GM12878 (cell line): ENCODE measurements around the gene HCN3. TPM values are rescaled to one million over a fixed set of nuclear protein-coding genes. Genes with fewer than 3 reads are reported as not detected.

ENCODE experiments used
- ATAC-seq: fragments of 200-7000 bp; cut with Tn5 transposase; 3 replicates; pipeline ENCODE4 v1.9.1; 2020; ENCODE audit warnings: mild to moderate bottlenecking, moderate library complexity
- BruUV-seq: library from RNA; stranded (reverse); fragments of 400-500 nt; replicated peaks from 2 replicates; lab custom pipeline; 2021; lab: Mats Ljungman, UMichigan
- CTCF ChIA-PET: fragments of 300-600 bp; sonication (Branson Sonifier 250); formaldehyde crosslinking; extraction: SDS; loops from one replicate; lab custom pipeline; 2021; ENCODE audit warnings: inconsistent platforms; lab: Yijun Ruan, JAX
- POLR2A ChIA-PET: fragments of 350-600 bp; formaldehyde crosslinking; extraction: SDS; loops from one replicate; lab custom pipeline; 2021; ENCODE audit warnings: inconsistent platforms; lab: Charles Lee
- RAD21 ChIA-PET: fragments of 300-600 bp; sonication (Branson Sonifier 250); formaldehyde crosslinking; loops from one replicate; lab custom pipeline; 2023; ENCODE audit warnings: antibody characterized with exemption; ENCODE audit not compliant: unreplicated experiment; lab: Charles Lee
- SMC1A ChIA-PET: fragments of 300-600 bp; sonication (Branson Sonifier 250); formaldehyde crosslinking; loops from one replicate; lab custom pipeline; 2023; ENCODE audit not compliant: unreplicated experiment, uncharacterized antibody; lab: Charles Lee
- DNase-seq: peaks from one replicate; pipeline ENCODE4 v3.0.0-alpha.2; 2011; ENCODE audit warnings: low read depth, low spot score
- FAIRE-seq: peaks from 3 replicates; lab custom pipeline; 2011; peaks lifted over from hg19 to GRCh38; lab: Jason Lieb, UNC
- H2AFZ ChIP-seq: 2 replicates; pipeline ENCODE4 v1.6.0; 2011; ENCODE audit warnings: low read depth, low read length, control low read depth; ENCODE audit not compliant: control insufficient read depth
- H3K27ac ChIP-seq: 2 replicates; pipeline ENCODE4 v1.5.1; 2011; ENCODE audit warnings: control low read depth; ENCODE audit not compliant: control insufficient read depth, insufficient read depth
- H3K27me3 ChIP-seq, 2 experiments: replicated peaks in 1 of 2; 2 replicates each; pipeline versions ENCODE4 v1.6.0 to v1.6.1; 2011; ENCODE audit warnings: low read length in 1 of 2; ENCODE audit not compliant: control insufficient read depth in 2 of 2, insufficient read depth in 2 of 2
- H3K36me3 ChIP-seq, 2 experiments: 2 replicates each; pipeline ENCODE4 v1.5.1; 2011; ENCODE audit warnings: low read length in 1 of 2; ENCODE audit not compliant: control insufficient read depth in 2 of 2, insufficient read depth in 2 of 2
- H3K4me1 ChIP-seq: 2 replicates; pipeline ENCODE4 v1.6.1; 2011; ENCODE audit warnings: mild to moderate bottlenecking, low read length, moderate library complexity, mixed read lengths; ENCODE audit not compliant: control insufficient read depth, insufficient read depth
- H3K4me2 ChIP-seq: 2 replicates; pipeline ENCODE4 v1.6.0; 2011; ENCODE audit warnings: control low read depth; ENCODE audit not compliant: control insufficient read depth, insufficient read depth
- H3K4me3 ChIP-seq: fragments of 200-600 bp; sonication (generic); 2 replicates; pipeline ENCODE4 v1.5.1; 2016
- H3K79me2 ChIP-seq: 2 replicates; pipeline ENCODE4 v1.6.0; 2011; ENCODE audit warnings: low read length; ENCODE audit not compliant: control insufficient read depth, insufficient read depth
- H3K9ac ChIP-seq: 2 replicates; pipeline ENCODE4 v1.8.0; 2011; ENCODE audit warnings: low read length, control low read depth, mixed read lengths; ENCODE audit not compliant: control insufficient read depth, insufficient read depth
- H3K9me3 ChIP-seq: replicated peaks from 3 replicates; pipeline ENCODE4 v1.5.1; 2011; ENCODE audit warnings: mild to moderate bottlenecking, low read length; ENCODE audit not compliant: control insufficient read depth, insufficient read depth
- H4K20me1 ChIP-seq: 2 replicates; pipeline ENCODE4 v1.6.0; 2011; ENCODE audit not compliant: control insufficient read depth, insufficient read depth
- ASH2L ChIP-seq: fragments of 300-600, 200-600 bp; sonication (generic); IDR thresholded peaks from 2 replicates; pipeline ENCODE4 v1.6.1; 2017; ENCODE audit warnings: low read depth, mild to moderate bottlenecking, borderline replicate concordance
- ETV6 ChIP-seq, 2 experiments: fragments of 450-650 bp in 1 of 2; IDR thresholded peaks in 1 of 2; conservative IDR thresholded peaks in 1 of 2; 2 replicates each; pipeline ENCODE4 v1.6.1; 2014; ENCODE audit warnings: antibody characterized with exemption in 1 of 2, borderline replicate concordance in 1 of 2, low read depth in 1 of 2, mild to moderate bottlenecking in 1 of 2, moderate library complexity in 1 of 2
- JUND ChIP-seq: IDR thresholded peaks from 2 replicates; pipeline ENCODE4 v1.6.1; 2012; ENCODE audit warnings: low read depth, mild to moderate bottlenecking, low read length, improper control_type of control experiment, moderate library complexity
- PAX8 ChIP-seq: fragments of 450-650 bp; IDR thresholded peaks from 2 replicates; pipeline ENCODE4 v1.6.1; 2017; ENCODE audit warnings: mild to moderate bottlenecking, moderate library complexity
- RELA ChIP-seq: fragments of 450-650 bp; IDR thresholded peaks from 2 replicates; pipeline ENCODE4 v1.8.0; 2014; ENCODE audit warnings: borderline replicate concordance; ENCODE audit not compliant: partially characterized antibody
- SIX5 ChIP-seq: IDR thresholded peaks from 2 replicates; pipeline ENCODE4 v1.6.1; 2011; ENCODE audit warnings: mild to moderate bottlenecking, low read depth, low read length, moderate library complexity; ENCODE audit not compliant: severe bottlenecking
- TCF3 ChIP-seq: IDR thresholded peaks from 2 replicates; pipeline ENCODE4 v1.6.1; 2012; ENCODE audit warnings: low read depth, mild to moderate bottlenecking, low read length, borderline replicate concordance; ENCODE audit not compliant: insufficient read depth
- ZNF622 ChIP-seq: fragments of 450-650 bp; IDR thresholded peaks from 2 replicates; pipeline ENCODE4 v1.6.1; 2017; ENCODE audit warnings: mild to moderate bottlenecking, inconsistent platforms
- WGBS: methylation state at CpG from one replicate; pipeline ENCODE4 v1.1.6; 2016; ENCODE audit warnings: low lambda C conversion rate; ENCODE audit not compliant: insufficient replicate concordance, insufficient coverage; ENCODE audit errors: missing lambda C conversion rate; 5-methylcytosine and 5-hydroxymethylcytosine counted together
- in situ Hi-C: fragments of 300-500 bp; cut with MboI; formaldehyde crosslinking; loops from 9 replicates; pipeline ENCODE4 v1.14.3; 2018; ENCODE audit warnings: mixed read lengths
- intact Hi-C: fragments of 100-400 bp; cut with micrococcal nuclease; formaldehyde crosslinking; loops from one replicate; pipeline ENCODE4 v1.14.2; 2022; ENCODE audit not compliant: unreplicated experiment
- polyA plus RNA-seq, 11 experiments: library from polyadenylated mRNA; depleted of rRNA in 4 of 11; unstranded in 6 of 11; stranded (reverse) in 5 of 11; fragments of >200 nt; fragmentation: Nextera tagmentation in 4 of 11; fragmentation: Illumina TruSeq in 1 of 11; extraction: Ambion mirVana in 4 of 11; extraction: Trizol in 1 of 11; gene quantifications; 1 replicate in 1 of 11; 2 replicates in 10 of 11; pipeline versions ENCODE4 v1.2.1 to v1.2.3, GENCODE V29; 2011 to 2016; ENCODE audit warnings: inconsistent platforms in 2 of 11, missing spikeins in 2 of 11, low read depth in 1 of 11
- total RNA-seq, 4 experiments: library from RNA; depleted of rRNA in 3 of 4; stranded (reverse); fragments of >200 nt in 3 of 4; fragmentation: Illumina TruSeq in 1 of 4; extraction: Trizol in 1 of 4; gene quantifications; 2 replicates each; pipeline versions ENCODE4 v1.2.1 to v1.2.3, GENCODE V29; 2013 to 2021
- TF ChIP-seq, protein P1 (sequence below): fragments of 450-650 bp; IDR thresholded peaks from 2 replicates; pipeline ENCODE4 v1.6.1; 2017; ENCODE audit warnings: mild to moderate bottlenecking, moderate library complexity
- TF ChIP-seq, protein P2 (sequence below): IDR thresholded peaks from 2 replicates; pipeline ENCODE4 v1.6.1; 2011; ENCODE audit warnings: low read depth, low read length, improper control_type of control experiment, borderline replicate concordance
- TF ChIP-seq, protein P3 (sequence below): fragments of 450-650 bp; IDR thresholded peaks from 2 replicates; pipeline ENCODE4 v1.6.1; 2017; ENCODE audit warnings: mild to moderate bottlenecking, moderate library complexity

The HCN3 gene
- total and polyA plus RNA-seq, 10 of the 15 experiments (the other 5 are each of a cell fraction or from before 2014, with no cell fraction given) = 0.08 to 4.1 (median 1.8) TPM

DNA sequence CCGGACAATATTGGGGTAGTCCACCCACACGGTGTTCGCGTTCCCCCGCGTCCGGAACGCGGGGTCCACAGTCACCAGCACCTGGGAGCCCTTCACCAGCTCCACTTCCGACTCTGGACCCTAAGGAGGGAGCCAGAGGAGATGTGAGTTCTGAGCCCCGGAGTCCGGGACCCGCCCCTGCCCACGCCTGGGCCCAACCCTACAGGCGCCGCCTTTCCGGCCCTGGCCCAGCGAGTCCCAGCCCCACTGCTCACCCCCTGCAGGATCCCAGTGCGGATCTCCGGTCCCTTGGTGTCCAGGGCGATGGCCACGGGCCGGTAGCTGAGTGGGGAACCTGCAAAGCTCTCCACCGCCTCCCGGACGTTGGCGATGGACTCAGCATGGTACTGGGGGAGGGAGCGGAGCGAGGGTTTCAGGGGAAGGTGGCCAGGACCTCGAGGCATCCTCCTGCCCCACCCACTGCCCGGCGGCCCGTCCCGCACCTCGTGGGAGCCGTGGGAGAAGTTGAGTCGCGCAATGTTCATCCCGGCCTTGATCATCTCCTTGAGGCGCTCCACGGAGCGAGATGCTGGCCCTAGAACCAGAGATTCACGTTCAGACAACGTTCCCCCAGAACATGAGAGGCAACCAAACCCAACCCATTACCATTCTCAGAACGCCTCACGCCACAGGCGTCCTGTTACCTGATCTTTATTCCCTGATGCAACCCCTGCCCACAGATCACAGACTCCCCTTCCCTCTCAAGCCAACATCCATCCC lies 18.1 kb downstream of the HCN3 start:
- H3K27me3 ChIP-seq = no peaks in the 10 kb centered on the region; a peak in 1 of 4 replicates
- ATAC-seq (no peak), DNase-seq (no peak), FAIRE-seq (no peak)
- ChIA-PET POLR2A (no interaction called here), SMC1A (no interaction called here), RAD21 (no interaction called here), CTCF (no interaction called here)
- no peaks in the 10 kb centered on the region for H3K9me3 ChIP-seq
- WGBS = 72% methylated on average over 47 of the region's 47 CpGs
- no TSS peak for BruUV-seq
- H3K4me1 ChIP-seq = peaks cover 3% of the 10 kb centered on the region; the same call in 1 of the 2 replicates
- H3K4me3 ChIP-seq = no peak overlapping the region
- H3K79me2 ChIP-seq = no peaks in the 10 kb centered on the region
- H3K36me3 ChIP-seq = no peaks in the 10 kb centered on the region
- H3K9ac ChIP-seq = no peak overlapping the region
- H2AFZ ChIP-seq = no peak overlapping the region
- no peak overlapping the region for H3K27ac ChIP-seq
- in situ Hi-C loops (no loop called here), intact Hi-C loops (no loop called here)
- no peaks in the 10 kb centered on the region for H4K20me1 ChIP-seq
- no peak overlapping the region for H3K4me2 ChIP-seq
- TF ChIP-seq PAX8 (no peak), ZNF622 (no peak), ASH2L (no peak), JUND (no peak), ETV6 (conservative IDR thresholded peaks at IDR 0.05 in 1 of 2, IDR thresholded peaks at IDR 0.05 in 1 of 2; ENCODE audit: borderline replicate concordance in 1 of 2, low read depth in 1 of 2) (no peak), RELA (no peak), SIX5 (no peak), TCF3 (no peak)
- TF ChIP-seq, protein P1, sequence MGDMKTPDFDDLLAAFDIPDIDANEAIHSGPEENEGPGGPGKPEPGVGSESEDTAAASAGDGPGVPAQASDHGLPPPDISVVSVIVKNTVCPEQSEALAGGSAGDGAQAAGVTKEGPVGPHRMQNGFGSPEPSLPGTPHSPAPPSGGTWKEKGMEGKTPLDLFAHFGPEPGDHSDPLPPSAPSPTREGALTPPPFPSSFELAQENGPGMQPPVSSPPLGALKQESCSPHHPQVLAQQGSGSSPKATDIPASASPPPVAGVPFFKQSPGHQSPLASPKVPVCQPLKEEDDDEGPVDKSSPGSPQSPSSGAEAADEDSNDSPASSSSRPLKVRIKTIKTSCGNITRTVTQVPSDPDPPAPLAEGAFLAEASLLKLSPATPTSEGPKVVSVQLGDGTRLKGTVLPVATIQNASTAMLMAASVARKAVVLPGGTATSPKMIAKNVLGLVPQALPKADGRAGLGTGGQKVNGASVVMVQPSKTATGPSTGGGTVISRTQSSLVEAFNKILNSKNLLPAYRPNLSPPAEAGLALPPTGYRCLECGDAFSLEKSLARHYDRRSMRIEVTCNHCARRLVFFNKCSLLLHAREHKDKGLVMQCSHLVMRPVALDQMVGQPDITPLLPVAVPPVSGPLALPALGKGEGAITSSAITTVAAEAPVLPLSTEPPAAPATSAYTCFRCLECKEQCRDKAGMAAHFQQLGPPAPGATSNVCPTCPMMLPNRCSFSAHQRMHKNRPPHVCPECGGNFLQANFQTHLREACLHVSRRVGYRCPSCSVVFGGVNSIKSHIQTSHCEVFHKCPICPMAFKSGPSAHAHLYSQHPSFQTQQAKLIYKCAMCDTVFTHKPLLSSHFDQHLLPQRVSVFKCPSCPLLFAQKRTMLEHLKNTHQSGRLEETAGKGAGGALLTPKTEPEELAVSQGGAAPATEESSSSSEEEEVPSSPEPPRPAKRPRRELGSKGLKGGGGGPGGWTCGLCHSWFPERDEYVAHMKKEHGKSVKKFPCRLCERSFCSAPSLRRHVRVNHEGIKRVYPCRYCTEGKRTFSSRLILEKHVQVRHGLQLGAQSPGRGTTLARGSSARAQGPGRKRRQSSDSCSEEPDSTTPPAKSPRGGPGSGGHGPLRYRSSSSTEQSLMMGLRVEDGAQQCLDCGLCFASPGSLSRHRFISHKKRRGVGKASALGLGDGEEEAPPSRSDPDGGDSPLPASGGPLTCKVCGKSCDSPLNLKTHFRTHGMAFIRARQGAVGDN = no peak
- TF ChIP-seq, protein P2, sequence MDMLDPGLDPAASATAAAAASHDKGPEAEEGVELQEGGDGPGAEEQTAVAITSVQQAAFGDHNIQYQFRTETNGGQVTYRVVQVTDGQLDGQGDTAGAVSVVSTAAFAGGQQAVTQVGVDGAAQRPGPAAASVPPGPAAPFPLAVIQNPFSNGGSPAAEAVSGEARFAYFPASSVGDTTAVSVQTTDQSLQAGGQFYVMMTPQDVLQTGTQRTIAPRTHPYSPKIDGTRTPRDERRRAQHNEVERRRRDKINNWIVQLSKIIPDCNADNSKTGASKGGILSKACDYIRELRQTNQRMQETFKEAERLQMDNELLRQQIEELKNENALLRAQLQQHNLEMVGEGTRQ = no peak
- TF ChIP-seq, protein P3, sequence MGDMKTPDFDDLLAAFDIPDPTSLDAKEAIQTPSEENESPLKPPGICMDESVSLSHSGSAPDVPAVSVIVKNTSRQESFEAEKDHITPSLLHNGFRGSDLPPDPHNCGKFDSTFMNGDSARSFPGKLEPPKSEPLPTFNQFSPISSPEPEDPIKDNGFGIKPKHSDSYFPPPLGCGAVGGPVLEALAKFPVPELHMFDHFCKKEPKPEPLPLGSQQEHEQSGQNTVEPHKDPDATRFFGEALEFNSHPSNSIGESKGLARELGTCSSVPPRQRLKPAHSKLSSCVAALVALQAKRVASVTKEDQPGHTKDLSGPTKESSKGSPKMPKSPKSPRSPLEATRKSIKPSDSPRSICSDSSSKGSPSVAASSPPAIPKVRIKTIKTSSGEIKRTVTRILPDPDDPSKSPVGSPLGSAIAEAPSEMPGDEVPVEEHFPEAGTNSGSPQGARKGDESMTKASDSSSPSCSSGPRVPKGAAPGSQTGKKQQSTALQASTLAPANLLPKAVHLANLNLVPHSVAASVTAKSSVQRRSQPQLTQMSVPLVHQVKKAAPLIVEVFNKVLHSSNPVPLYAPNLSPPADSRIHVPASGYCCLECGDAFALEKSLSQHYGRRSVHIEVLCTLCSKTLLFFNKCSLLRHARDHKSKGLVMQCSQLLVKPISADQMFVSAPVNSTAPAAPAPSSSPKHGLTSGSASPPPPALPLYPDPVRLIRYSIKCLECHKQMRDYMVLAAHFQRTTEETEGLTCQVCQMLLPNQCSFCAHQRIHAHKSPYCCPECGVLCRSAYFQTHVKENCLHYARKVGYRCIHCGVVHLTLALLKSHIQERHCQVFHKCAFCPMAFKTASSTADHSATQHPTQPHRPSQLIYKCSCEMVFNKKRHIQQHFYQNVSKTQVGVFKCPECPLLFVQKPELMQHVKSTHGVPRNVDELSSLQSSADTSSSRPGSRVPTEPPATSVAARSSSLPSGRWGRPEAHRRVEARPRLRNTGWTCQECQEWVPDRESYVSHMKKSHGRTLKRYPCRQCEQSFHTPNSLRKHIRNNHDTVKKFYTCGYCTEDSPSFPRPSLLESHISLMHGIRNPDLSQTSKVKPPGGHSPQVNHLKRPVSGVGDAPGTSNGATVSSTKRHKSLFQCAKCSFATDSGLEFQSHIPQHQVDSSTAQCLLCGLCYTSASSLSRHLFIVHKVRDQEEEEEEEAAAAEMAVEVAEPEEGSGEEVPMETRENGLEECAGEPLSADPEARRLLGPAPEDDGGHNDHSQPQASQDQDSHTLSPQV = no peak
